PC-3 (cell line): ENCODE data around the gene SCGB1D4. TPM values are rescaled to one million over a fixed set of nuclear protein-coding genes. Genes with fewer than 3 reads are reported as not detected.

ENCODE experiments used
- ATAC-seq: fragments of 200-7000 bp; cut with Tn5 transposase; 2 replicates; pipeline ENCODE4 v1.9.1; 2020; ENCODE audit warnings: mild to moderate bottlenecking, moderate library complexity
- BruUV-seq: library from RNA; stranded (reverse); fragments of 400-500 nt; replicated peaks from 2 replicates; lab custom pipeline; 2021; lab: Mats Ljungman, UMichigan
- CTCF ChIA-PET: fragments of 300-600 bp; sonication (Branson Sonifier 250); formaldehyde crosslinking; loops from one replicate; lab custom pipeline; 2022; ENCODE audit warnings: antibody characterized with exemption; lab: Charles Lee
- POLR2A ChIA-PET: fragments of 300-600 bp; sonication (Branson Sonifier 250); formaldehyde crosslinking; loops from one replicate; lab custom pipeline; 2022; ENCODE audit warnings: antibody characterized with exemption; ENCODE audit not compliant: unreplicated experiment; lab: Charles Lee
- DNase-seq: peaks from one replicate; pipeline ENCODE4 v3.0.0-alpha.2; 2015
- H2AFZ ChIP-seq: fragments of 300-600 bp; sonication (generic); 2 replicates; pipeline ENCODE4 v1.6.0; 2016; ENCODE audit warnings: antibody characterized with exemption, low read length
- H3F3A ChIP-seq: fragments of 300-600 bp; sonication (generic); one replicate; pipeline ENCODE4 v1.6.0; 2017; ENCODE audit warnings: antibody characterized with exemption, low read length, control low read depth, mild to moderate bottlenecking; ENCODE audit not compliant: unreplicated experiment
- H3K27ac ChIP-seq: fragments of 300-600 bp; sonication (generic); 2 replicates; pipeline ENCODE4 v1.5.1; 2016; ENCODE audit warnings: mild to moderate bottlenecking, low read length
- H3K27me3 ChIP-seq: fragments of 300-600 bp; sonication (generic); 2 replicates; pipeline ENCODE4 v1.6.1; 2016; ENCODE audit warnings: low read length, mixed read lengths
- H3K36me3 ChIP-seq: fragments of 300-600 bp; sonication (generic); 2 replicates; pipeline ENCODE4 v1.6.1; 2016; ENCODE audit warnings: low read depth, mixed run types, low read length, mixed read lengths
- H3K4me1 ChIP-seq: fragments of 300-600 bp; sonication (generic); 2 replicates; pipeline ENCODE4 v1.5.1; 2016; ENCODE audit warnings: low read length; ENCODE audit not compliant: insufficient read depth
- H3K4me2 ChIP-seq: fragments of 300-600 bp; sonication (generic); 2 replicates; pipeline ENCODE4 v1.6.0; 2016; ENCODE audit warnings: low read length
- H3K4me3 ChIP-seq: fragments of 300-600 bp; sonication (generic); 2 replicates; pipeline ENCODE4 v1.5.1; 2016; ENCODE audit warnings: mild to moderate bottlenecking, low read length, mixed read lengths
- H3K79me2 ChIP-seq: fragments of 300-600 bp; sonication (generic); 2 replicates; pipeline ENCODE4 v1.6.1; 2017; ENCODE audit warnings: low read length, mixed read lengths
- H3K9ac ChIP-seq: fragments of 300-600 bp; sonication (generic); 2 replicates; pipeline ENCODE4 v1.6.0; 2016; ENCODE audit warnings: mild to moderate bottlenecking, low read length
- H3K9me2 ChIP-seq: fragments of 300-600 bp; sonication (generic); replicated peaks from 2 replicates; pipeline ENCODE4 v1.6.1; 2016; ENCODE audit warnings: mixed run types, low read length, mixed read lengths
- H3K9me3 ChIP-seq: fragments of 300-600 bp; sonication (generic); 2 replicates; pipeline ENCODE4 v1.6.1; 2016; ENCODE audit warnings: low read length, mixed read lengths
- H4K20me1 ChIP-seq: fragments of 300-600 bp; sonication (generic); 2 replicates; pipeline ENCODE4 v1.6.1; 2016; ENCODE audit warnings: low read length, mixed read lengths
- EZH2 ChIP-seq: fragments of 300-600 bp; sonication (generic); IDR thresholded peaks from one replicate; pipeline ENCODE4 v1.6.1; 2017; ENCODE audit warnings: antibody characterized with exemption, mild to moderate bottlenecking, low read length; ENCODE audit not compliant: unreplicated experiment
- EZH2phosphoT487 ChIP-seq: fragments of 300-600 bp; sonication (generic); IDR thresholded peaks from 2 replicates; pipeline ENCODE4 v1.6.1; 2018; ENCODE audit warnings: mild to moderate bottlenecking, antibody characterized with exemption, low read length, borderline replicate concordance
- intact Hi-C: fragments of 100-400 bp; cut with micrococcal nuclease; formaldehyde crosslinking; loops from 2 replicates; pipeline ENCODE4 v1.9.0; 2023
- total RNA-seq: library from RNA; depleted of rRNA; stranded (reverse); fragments of >200 nt; gene quantifications from 2 replicates; pipeline ENCODE4 v1.2.3, GENCODE V29; 2014
- TF ChIP-seq, protein P1 (sequence below): fragments of 300-600 bp; sonication (generic); conservative IDR thresholded peaks from 2 replicates; pipeline ENCODE4 v1.5.1; 2017; ENCODE audit warnings: antibody characterized with exemption, low read depth, mild to moderate bottlenecking, low read length

Gene SCGB1D4
- total RNA-seq, 1 experiment from 2014 or later: not detected

DNA sequence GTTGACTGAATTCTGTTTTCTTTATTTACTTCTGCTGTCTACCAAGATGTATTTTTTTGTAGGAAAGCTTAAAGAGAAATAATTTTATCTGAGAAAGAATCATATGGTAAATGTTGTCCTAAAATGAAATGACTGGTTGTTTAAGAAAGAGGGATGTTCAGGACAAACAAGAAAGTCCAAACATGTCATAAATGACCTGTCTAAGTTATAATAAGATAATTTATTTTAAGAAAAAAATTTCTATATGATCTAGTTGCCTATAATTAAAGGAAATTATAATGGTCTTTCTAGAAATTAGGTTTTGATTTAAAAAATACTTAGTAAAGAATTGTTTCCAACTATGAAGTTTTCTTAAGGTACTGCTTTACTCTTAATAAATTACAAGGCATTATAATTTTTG, 18.4 kb downstream of the SCGB1D4 start:
- H3K9ac ChIP-seq: no peak overlapping the region
- no peaks in the 10 kb centered on the region for H3K79me2 ChIP-seq
- no peak overlapping the region for H3K4me3 ChIP-seq
- no peaks in the 10 kb centered on the region for H3F3A ChIP-seq
- no peak for ATAC-seq
- no peaks in the 10 kb centered on the region for H3K9me2 ChIP-seq
- POLR2A ChIA-PET: no interaction called here
- CTCF ChIA-PET: no interaction called here
- H3K4me2 ChIP-seq: no peak overlapping the region
- BruUV-seq: no TSS peak
- no peaks in the 10 kb centered on the region; the same call in 1 of the 2 replicates for H3K36me3 ChIP-seq
- H4K20me1 ChIP-seq: no peaks in the 10 kb centered on the region
- no peak for TF ChIP-seq EZH2phosphoT487
- TF ChIP-seq, protein P1, sequence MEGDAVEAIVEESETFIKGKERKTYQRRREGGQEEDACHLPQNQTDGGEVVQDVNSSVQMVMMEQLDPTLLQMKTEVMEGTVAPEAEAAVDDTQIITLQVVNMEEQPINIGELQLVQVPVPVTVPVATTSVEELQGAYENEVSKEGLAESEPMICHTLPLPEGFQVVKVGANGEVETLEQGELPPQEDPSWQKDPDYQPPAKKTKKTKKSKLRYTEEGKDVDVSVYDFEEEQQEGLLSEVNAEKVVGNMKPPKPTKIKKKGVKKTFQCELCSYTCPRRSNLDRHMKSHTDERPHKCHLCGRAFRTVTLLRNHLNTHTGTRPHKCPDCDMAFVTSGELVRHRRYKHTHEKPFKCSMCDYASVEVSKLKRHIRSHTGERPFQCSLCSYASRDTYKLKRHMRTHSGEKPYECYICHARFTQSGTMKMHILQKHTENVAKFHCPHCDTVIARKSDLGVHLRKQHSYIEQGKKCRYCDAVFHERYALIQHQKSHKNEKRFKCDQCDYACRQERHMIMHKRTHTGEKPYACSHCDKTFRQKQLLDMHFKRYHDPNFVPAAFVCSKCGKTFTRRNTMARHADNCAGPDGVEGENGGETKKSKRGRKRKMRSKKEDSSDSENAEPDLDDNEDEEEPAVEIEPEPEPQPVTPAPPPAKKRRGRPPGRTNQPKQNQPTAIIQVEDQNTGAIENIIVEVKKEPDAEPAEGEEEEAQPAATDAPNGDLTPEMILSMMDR: no peak
- no peak for TF ChIP-seq EZH2
- 0 out of 2 replicates have a peak, but pooled peaks cover 3% of the 10 kb centered on the region for H3K9me3 ChIP-seq
- H2AFZ ChIP-seq: no peak overlapping the region
- intact Hi-C loops: no loop called here
- no peak for DNase-seq
- no peak overlapping the region for H3K27ac ChIP-seq
- H3K4me1 ChIP-seq: no peaks in the 10 kb centered on the region
- H3K27me3 ChIP-seq: peaks cover 4% of the 10 kb centered on the region; the same call in 1 of the 2 replicates

DNA sequence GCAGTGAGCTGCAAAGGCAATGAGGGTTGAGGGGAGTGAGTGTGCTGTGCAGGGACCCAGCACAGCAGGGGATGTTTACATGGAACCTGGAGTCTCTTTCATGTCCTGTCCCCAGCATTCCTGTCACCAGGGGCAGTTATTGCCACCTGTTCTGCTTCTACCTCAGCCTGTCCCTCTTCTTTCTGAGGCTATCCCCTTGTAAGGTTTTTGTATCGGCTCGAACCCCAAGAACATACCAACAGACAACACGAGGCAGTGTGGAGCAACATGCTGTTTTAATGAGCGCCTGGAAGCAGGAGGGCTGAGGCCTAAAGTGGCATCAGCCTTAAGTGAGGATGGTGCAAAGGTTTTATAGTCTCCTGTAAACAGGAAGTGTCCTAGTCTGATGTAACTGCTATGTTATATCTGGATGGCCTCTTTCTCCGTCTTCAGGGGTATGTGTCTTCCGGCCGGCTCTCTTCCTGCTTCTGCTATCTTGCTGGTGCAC, 25.0 kb downstream of the SCGB1D4 start:
- intact Hi-C loops: no loop called here
- Histone ChIP-seq H4K20me1 (no peaks in the 10 kb centered on the region), H3K4me2 (no peak overlapping the region), H2AFZ (no peak overlapping the region), H3K9me3 (no peaks in the 10 kb centered on the region), H3K9ac (no peak overlapping the region), H3F3A (no peaks in the 10 kb centered on the region), H3K27ac (no peak overlapping the region), H3K27me3 (peaks cover 23% of the 10 kb centered on the region), H3K9me2 (no peaks in the 10 kb centered on the region), H3K4me3 (no peak overlapping the region), H3K79me2 (no peaks in the 10 kb centered on the region), H3K36me3 (no peaks in the 10 kb centered on the region), H3K4me1 (peaks cover 8% of the 10 kb centered on the region)
- DNase-seq (no peak), ATAC-seq (no peak)
- TF ChIP-seq EZH2: no peak
- TF ChIP-seq, protein P1: no peak
- no peak for TF ChIP-seq EZH2phosphoT487
- ChIA-PET CTCF (no interaction called here), POLR2A (no interaction called here)
- BruUV-seq: no TSS peak

DNA sequence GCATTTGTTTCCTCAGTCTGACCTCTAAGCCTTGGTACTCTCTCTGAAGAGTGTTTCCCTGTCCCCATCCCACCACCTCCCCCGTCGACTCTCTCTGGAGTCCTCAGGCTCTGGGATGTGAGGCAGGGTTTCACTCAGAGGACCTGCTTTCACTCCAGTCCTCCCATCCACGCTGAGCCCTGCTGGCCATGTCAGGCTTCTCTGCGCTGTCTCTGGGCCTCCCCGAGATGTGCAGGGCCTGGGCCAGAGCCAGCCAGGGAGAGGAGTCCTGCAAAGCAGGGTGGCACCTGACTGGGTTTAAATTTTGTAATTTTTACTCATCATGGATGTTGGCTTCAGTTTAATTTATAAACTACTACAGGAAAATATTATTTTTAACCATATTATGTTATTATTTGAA, 25.6 kb downstream of the SCGB1D4 start:
- no peak overlapping the region for H3K4me2 ChIP-seq
- BruUV-seq: no TSS peak
- H3K27ac ChIP-seq: no peak overlapping the region
- ChIA-PET POLR2A (no interaction called here), CTCF (no interaction called here)
- no peaks in the 10 kb centered on the region for H3F3A ChIP-seq
- ATAC-seq (no peak), DNase-seq (no peak)
- H4K20me1 ChIP-seq: no peaks in the 10 kb centered on the region
- H3K36me3 ChIP-seq: no peaks in the 10 kb centered on the region
- H3K9me2 ChIP-seq: no peaks in the 10 kb centered on the region
- peaks cover 23% of the 10 kb centered on the region for H3K27me3 ChIP-seq
- intact Hi-C loops: no loop called here
- no peak overlapping the region for H3K4me3 ChIP-seq
- H3K9me3 ChIP-seq: no peaks in the 10 kb centered on the region
- no peak overlapping the region for H2AFZ ChIP-seq
- H3K4me1 ChIP-seq: peaks cover 8% of the 10 kb centered on the region
- H3K79me2 ChIP-seq: no peaks in the 10 kb centered on the region
- TF ChIP-seq EZH2phosphoT487 (no peak), EZH2 (no peak)
- TF ChIP-seq, protein P1: no peak
- H3K9ac ChIP-seq: no peak overlapping the region
